B cell (primary cell): ENCODE measurements around the gene SHMT1.

Source experiments
- EZH2 ChIP-seq: IDR thresholded peaks from 2 replicates; pipeline ENCODE4 v1.6.1; 2012; ENCODE audit warnings: borderline replicate concordance, low read depth, mild to moderate bottlenecking, moderate library complexity, low read length; ENCODE audit not compliant: insufficient read depth, poor library complexity, severe bottlenecking
- TF ChIP-seq, protein P1 (sequence below): fragments of 200-600 bp; IDR thresholded peaks from one replicate; pipeline ENCODE4 v1.8.0; 2022; ENCODE audit warnings: antibody characterized with exemption, mild to moderate bottlenecking

DNA sequence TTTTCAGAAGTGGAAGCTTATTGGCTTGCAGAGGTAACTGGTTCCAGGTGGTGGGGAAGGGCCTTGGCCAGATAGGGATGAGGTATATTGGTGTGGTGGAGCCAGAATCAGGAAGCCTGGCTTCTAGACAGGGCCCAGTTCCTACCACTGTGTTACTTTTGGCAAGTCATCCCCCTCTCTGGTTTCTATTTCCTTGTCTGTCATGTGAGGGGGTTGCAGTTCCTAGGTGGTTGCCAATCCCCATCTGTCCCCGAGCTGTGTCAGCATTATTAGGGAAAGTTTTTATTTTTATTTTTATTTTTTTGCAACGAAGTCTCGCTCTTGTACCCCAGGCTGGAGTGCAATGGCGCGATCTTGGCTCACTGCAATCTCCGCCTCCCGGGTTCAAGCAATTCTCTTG, 45.2 kb downstream of the SHMT1 start:
- TF ChIP-seq, protein P1, sequence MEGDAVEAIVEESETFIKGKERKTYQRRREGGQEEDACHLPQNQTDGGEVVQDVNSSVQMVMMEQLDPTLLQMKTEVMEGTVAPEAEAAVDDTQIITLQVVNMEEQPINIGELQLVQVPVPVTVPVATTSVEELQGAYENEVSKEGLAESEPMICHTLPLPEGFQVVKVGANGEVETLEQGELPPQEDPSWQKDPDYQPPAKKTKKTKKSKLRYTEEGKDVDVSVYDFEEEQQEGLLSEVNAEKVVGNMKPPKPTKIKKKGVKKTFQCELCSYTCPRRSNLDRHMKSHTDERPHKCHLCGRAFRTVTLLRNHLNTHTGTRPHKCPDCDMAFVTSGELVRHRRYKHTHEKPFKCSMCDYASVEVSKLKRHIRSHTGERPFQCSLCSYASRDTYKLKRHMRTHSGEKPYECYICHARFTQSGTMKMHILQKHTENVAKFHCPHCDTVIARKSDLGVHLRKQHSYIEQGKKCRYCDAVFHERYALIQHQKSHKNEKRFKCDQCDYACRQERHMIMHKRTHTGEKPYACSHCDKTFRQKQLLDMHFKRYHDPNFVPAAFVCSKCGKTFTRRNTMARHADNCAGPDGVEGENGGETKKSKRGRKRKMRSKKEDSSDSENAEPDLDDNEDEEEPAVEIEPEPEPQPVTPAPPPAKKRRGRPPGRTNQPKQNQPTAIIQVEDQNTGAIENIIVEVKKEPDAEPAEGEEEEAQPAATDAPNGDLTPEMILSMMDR: no peak
- TF ChIP-seq EZH2: no peak
